Transverse colon (tissue), 4 donors: Measurements from ENCODE around the gene TSPAN6. TPM values are rescaled to one million over a fixed set of nuclear protein-coding genes. Genes with fewer than 3 reads are reported as not detected.

Experiments used
- DNase-seq: peaks from one replicate; pipeline ENCODE4 v3.0.0-alpha.2; 2019
- H3K27ac ChIP-seq, 4 donors: fragments of 200-600 bp; sonication (generic); 2 replicates each; pipeline ENCODE4 v1.5.1; 2016 to 2018; ENCODE audit warnings: inconsistent platforms in 4 of 4
- H3K27me3 ChIP-seq: fragments of 200-600 bp; sonication (generic); 2 replicates; pipeline ENCODE4 v1.5.1; 2017; ENCODE audit warnings: inconsistent platforms
- H3K36me3 ChIP-seq, 4 donors: fragments of 200-600 bp; sonication (generic); 2 replicates each; pipeline ENCODE4 v1.5.1; 2017 to 2019; ENCODE audit warnings: inconsistent platforms in 4 of 4
- H3K4me1 ChIP-seq, 4 donors: fragments of 200-600 bp; sonication (generic); 2 replicates each; pipeline ENCODE4 v1.5.1; 2017 to 2020; ENCODE audit warnings: inconsistent platforms in 4 of 4
- H3K4me3 ChIP-seq, 4 donors: fragments of 200-600 bp; sonication (generic); 1 replicate in 1 of 4; 2 replicates in 3 of 4; pipeline versions ENCODE4 v1.5.1 to v1.6.1; 2017 to 2019; ENCODE audit warnings: inconsistent platforms in 4 of 4
- H3K9me3 ChIP-seq, 2 donors: fragments of 200-600 bp; sonication (generic); 2 replicates each; pipeline ENCODE4 v1.5.1; 2017 to 2019; ENCODE audit warnings: inconsistent platforms in 2 of 2
- CTCF ChIP-seq, 5 experiments: fragments of 200-600 bp in 3 of 5; fragments of 450-650 bp in 2 of 5; sonication (generic) in 3 of 5; IDR thresholded peaks; 1 replicate in 2 of 5; 2 replicates in 3 of 5; pipeline ENCODE4 v1.5.1; 2016 to 2017; ENCODE audit warnings: antibody characterized with exemption in 5 of 5, inconsistent platforms in 3 of 5, mild to moderate bottlenecking in 2 of 5, moderate library complexity in 1 of 5
- EP300 ChIP-seq: sonication (generic); formaldehyde crosslinking; IDR thresholded peaks from one replicate; pipeline ENCODE4 v1.6.1; 2017; ENCODE audit warnings: antibody characterized with exemption, low read depth
- POLR2A ChIP-seq: fragments of 450-650 bp; IDR thresholded peaks from one replicate; pipeline ENCODE4 v1.6.1; 2016; ENCODE audit warnings: antibody characterized with exemption, mild to moderate bottlenecking, moderate library complexity
- POLR2AphosphoS5 ChIP-seq, 3 donors: sonication (generic); formaldehyde crosslinking; IDR thresholded peaks; one replicate each; pipeline ENCODE4 v1.6.1; 2016; ENCODE audit warnings: antibody characterized with exemption in 3 of 3
- WGBS, 2 donors: methylation state at CpG; one replicate each; pipeline ENCODE4 v1.1.5; 2018; ENCODE audit warnings: low coverage in 1 of 2; 5-methylcytosine and 5-hydroxymethylcytosine counted together
- in situ Hi-C, 4 donors: fragments of 200-750 bp; cut with MboI; loops; one replicate each; pipeline versions ENCODE4 v1.15.0 to v1.15.1; 2017; ENCODE audit warnings: low sequenced_read_pairs in 3 of 4, low pct_ligation_motif_present in 1 of 4, low pct_unique_long_range_greater_than_20kb in 1 of 4
- intact Hi-C: fragments of 100-400 bp; cut with DNase I; formaldehyde crosslinking; loops from one replicate; pipeline ENCODE4 v1.15.1; 2023; ENCODE audit warnings: low total_unique reads
- total RNA-seq, 4 donors: library from RNA; depleted of rRNA; stranded (reverse); fragments of >200 nt; gene quantifications; one replicate each; pipeline ENCODE4 v1.1.0, GENCODE V29; 2016

Gene TSPAN6
- total RNA-seq, 4 donors from 2014 or later, result 16.7 to 114 (median 70.3) TPM

DNA sequence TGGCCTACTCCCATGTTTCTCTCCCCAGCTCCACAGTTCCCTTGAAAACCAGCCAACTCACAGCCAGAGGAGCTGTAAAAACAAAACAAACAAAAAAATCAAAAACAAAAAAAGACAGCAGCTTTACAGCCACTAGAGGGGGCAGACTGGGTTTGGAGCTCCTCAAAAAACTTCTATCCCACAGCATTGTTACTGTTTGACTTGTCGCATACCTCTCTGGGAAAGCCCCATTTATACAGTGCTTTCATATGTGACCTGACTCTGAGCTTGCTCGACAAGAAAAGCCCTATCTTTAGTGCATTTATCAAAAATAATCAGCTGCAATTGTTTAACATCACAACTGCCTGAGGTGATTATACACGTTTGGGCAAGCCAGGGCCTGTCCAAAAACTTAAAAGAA, 21.6 kb downstream of the TSPAN6 start:
- peak; percentile 18 for DNase-seq

DNA sequence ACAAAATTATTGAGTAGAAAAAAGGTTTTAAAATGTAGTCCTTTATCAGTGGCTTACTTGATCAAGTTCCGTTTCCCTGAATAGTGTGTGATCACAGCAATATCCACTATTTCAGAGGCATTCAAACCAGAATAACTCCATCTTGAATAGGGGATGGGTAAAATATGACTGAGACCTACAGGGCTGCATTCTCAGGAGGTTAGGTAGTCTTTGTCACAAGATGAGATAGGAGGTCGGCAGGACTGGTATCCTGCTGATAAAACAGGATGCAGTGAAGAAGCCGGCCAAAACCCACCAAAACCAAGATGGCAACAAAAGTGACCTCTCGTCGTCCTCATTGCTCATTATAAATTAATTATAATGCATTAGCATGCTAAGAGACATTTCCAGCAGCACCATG, 24.7 kb downstream of the TSPAN6 start:
- DNase-seq, result no peak
- Histone ChIP-seq H3K36me3 (no peaks in the 10 kb centered on the region), H3K4me1 (no peaks in the 10 kb centered on the region), H3K4me3 (no peak overlapping the region), H3K27me3 (no peaks in the 10 kb centered on the region), H3K9me3 (no peaks in the 10 kb centered on the region), H3K27ac (no peak overlapping the region)
- in situ Hi-C loops (loop anchor here in 2 of 4 donors (25.0 kb wide), 1 partner anchor 100 kb away; no protein-coding TSS in a partner anchor), intact Hi-C loops (no loop called here)
- WGBS, 2 donors, result 78 to 83% methylated on average over 1 to 5 of the region's 5 CpGs
- TF ChIP-seq CTCF (IDR thresholded peaks at IDR 0.05), result no peak
- no peak for TF ChIP-seq POLR2AphosphoS5 (IDR thresholded peaks at IDR 0.05)
- TF ChIP-seq EP300, result no peak
- TF ChIP-seq POLR2A, result no peak

More for the DNA sequence above, 21.6 kb downstream of the TSPAN6 start:
- H3K4me3 ChIP-seq, result no peak overlapping the region
- no peak overlapping the region for H3K27ac ChIP-seq
- H3K4me1 ChIP-seq, result no peaks in the 10 kb centered on the region
- in situ Hi-C loops (loop anchor here in 2 of 4 donors (25.0 kb wide), 1 partner anchor 103 kb away; no protein-coding TSS in a partner anchor), intact Hi-C loops (no loop called here)
- H3K36me3 ChIP-seq, result no peaks in the 10 kb centered on the region
- TF ChIP-seq POLR2A, result no peak
- TF ChIP-seq CTCF (IDR thresholded peaks at IDR 0.05), result peak; percentile 18 to 40 (median 34)
- WGBS, 2 donors, result 22% methylated on average over 3 of the region's 3 CpGs; no CpG with 5 or more reads in 1 of the 2 donors
- H3K9me3 ChIP-seq, result no peaks in the 10 kb centered on the region
- H3K27me3 ChIP-seq, result no peaks in the 10 kb centered on the region

GRCh38 chrX:100609591-100609990, 27.0 kb downstream of the TSPAN6 start:
- Histone ChIP-seq H3K27me3 (no peaks in the 10 kb centered on the region), H3K4me3 (no peak overlapping the region), H3K27ac (no peak overlapping the region), H3K36me3 (no peaks in the 10 kb centered on the region), H3K4me1 (no peaks in the 10 kb centered on the region), H3K9me3 (no peaks in the 10 kb centered on the region)
- in situ Hi-C loops, result loop anchor here in 2 of 4 donors (25.0 kb wide), 1 partner anchor 97 kb away; no protein-coding TSS in a partner anchor
- WGBS, 2 donors, result 10% methylated on average over 1 of the region's 1 CpG; no CpG with 5 or more reads in 1 of the 2 donors
- peak; percentile 5 to 28 (median 19) for TF ChIP-seq CTCF (IDR thresholded peaks at IDR 0.05)
- no peak for TF ChIP-seq POLR2AphosphoS5 (IDR thresholded peaks at IDR 0.05)
- DNase-seq, result no peak
- intact Hi-C loops, result no loop called here

- Histone ChIP-seq H3K4me3 (no peak overlapping the region), H3K4me1 (no peaks in the 10 kb centered on the region), H3K36me3 (no peaks in the 10 kb centered on the region), H3K9me3 (no peaks in the 10 kb centered on the region), H3K27me3 (no peaks in the 10 kb centered on the region), H3K27ac (no peak overlapping the region)
- DNase-seq, result no peak
- WGBS, 2 donors, result 50 to 56% methylated on average over 1 of the region's 1 CpG
- intact Hi-C loops (no loop called here), in situ Hi-C loops (loop anchor here in 2 of 4 donors (25.0 kb wide), 1 partner anchor 94 kb away; no protein-coding TSS in a partner anchor)
- TF ChIP-seq EP300, result no peak
- TF ChIP-seq CTCF (IDR thresholded peaks at IDR 0.05), result no peak
- no peak for TF ChIP-seq POLR2A
- TF ChIP-seq POLR2AphosphoS5 (IDR thresholded peaks at IDR 0.05), result no peak
Observed at GRCh38 chrX:100606753-100607152, 29.9 kb downstream of the TSPAN6 start.
